ENCODE measurements around the gene COL4A2.

The COL4A2 gene

GRCh38 chr13:110272651-110273050 is 34.4 kb upstream of the COL4A2 start:
- no peak for DNase-seq

GRCh38 chr13:110273254-110273653 is 33.8 kb upstream of the COL4A2 start:
- DNase-seq, result no peak

GRCh38 chr13:110274687-110275086 is 32.4 kb upstream of the COL4A2 start:
- DNase-seq, result no peak

- no peak for DNase-seq
These were observed 31.0 kb upstream of the COL4A2 start for GRCh38 chr13:110275931-110276552.

GRCh38 chr13:110276553-110276950 is 30.5 kb upstream of the COL4A2 start:
- no peak for DNase-seq

- no peak for DNase-seq
These were observed 29.6 kb upstream of the COL4A2 start for GRCh38 chr13:110277357-110277975.

- no peak for DNase-seq
These were observed 28.2 kb upstream of the COL4A2 start for GRCh38 chr13:110278859-110279258.

- no peak for DNase-seq
These were observed 27.4 kb upstream of the COL4A2 start for GRCh38 chr13:110279684-110280083.

GRCh38 chr13:110280231-110280813 is 26.8 kb upstream of the COL4A2 start:
- no peak for DNase-seq

GRCh38 chr13:110280985-110281688 is 25.9 kb upstream of the COL4A2 start:
- no peak for DNase-seq

- no peak for DNase-seq
These were observed 25.3 kb upstream of the COL4A2 start for GRCh38 chr13:110281736-110282135.

GRCh38 chr13:110282316-110282841 is 24.7 kb upstream of the COL4A2 start:
- DNase-seq, result no peak

- no peak for DNase-seq
These were observed 23.2 kb upstream of the COL4A2 start for GRCh38 chr13:110283736-110284517.

GRCh38 chr13:110284779-110285484 is 22.2 kb upstream of the COL4A2 start:
- DNase-seq, result no peak

GRCh38 chr13:110285991-110286832 is 20.9 kb upstream of the COL4A2 start:
- DNase-seq, result no peak

- no peak for DNase-seq
These were observed 20.0 kb upstream of the COL4A2 start for GRCh38 chr13:110286833-110287819.

- DNase-seq, result no peak
These were observed 17.9 kb upstream of the COL4A2 start for GRCh38 chr13:110289174-110289573.

GRCh38 chr13:110289661-110290060 is 17.4 kb upstream of the COL4A2 start:
- no peak for DNase-seq

- no peak for DNase-seq
These were observed 16.9 kb upstream of the COL4A2 start for GRCh38 chr13:110290153-110290552.

GRCh38 chr13:110290826-110291225 is 16.3 kb upstream of the COL4A2 start:
- no peak for DNase-seq

Data from central memory CD4-positive, alpha-beta T cell (primary cell).